Measurements from ENCODE around the gene PCNX2. TPM values are rescaled to one million over a fixed set of nuclear protein-coding genes. Genes with fewer than 3 reads are reported as not detected.

The PCNX2 gene
- total RNA-seq, 1 donor from 2014 or later, result 17.2 TPM

- TF ChIP-seq, protein P1, sequence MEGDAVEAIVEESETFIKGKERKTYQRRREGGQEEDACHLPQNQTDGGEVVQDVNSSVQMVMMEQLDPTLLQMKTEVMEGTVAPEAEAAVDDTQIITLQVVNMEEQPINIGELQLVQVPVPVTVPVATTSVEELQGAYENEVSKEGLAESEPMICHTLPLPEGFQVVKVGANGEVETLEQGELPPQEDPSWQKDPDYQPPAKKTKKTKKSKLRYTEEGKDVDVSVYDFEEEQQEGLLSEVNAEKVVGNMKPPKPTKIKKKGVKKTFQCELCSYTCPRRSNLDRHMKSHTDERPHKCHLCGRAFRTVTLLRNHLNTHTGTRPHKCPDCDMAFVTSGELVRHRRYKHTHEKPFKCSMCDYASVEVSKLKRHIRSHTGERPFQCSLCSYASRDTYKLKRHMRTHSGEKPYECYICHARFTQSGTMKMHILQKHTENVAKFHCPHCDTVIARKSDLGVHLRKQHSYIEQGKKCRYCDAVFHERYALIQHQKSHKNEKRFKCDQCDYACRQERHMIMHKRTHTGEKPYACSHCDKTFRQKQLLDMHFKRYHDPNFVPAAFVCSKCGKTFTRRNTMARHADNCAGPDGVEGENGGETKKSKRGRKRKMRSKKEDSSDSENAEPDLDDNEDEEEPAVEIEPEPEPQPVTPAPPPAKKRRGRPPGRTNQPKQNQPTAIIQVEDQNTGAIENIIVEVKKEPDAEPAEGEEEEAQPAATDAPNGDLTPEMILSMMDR (IDR thresholded peaks at IDR 0.05), result no peak
- Mint-ChIP-seq H3K27ac (ENCODE audit: unreplicated experiment) (no peak overlapping the region), H3K4me1 (ENCODE audit: unreplicated experiment) (peaks cover 1% of the 10 kb centered on the region), H3K36me3 (ENCODE audit: unreplicated experiment) (peaks cover 48% of the 10 kb centered on the region), H3K27me3 (ENCODE audit: unreplicated experiment) (no peaks in the 10 kb centered on the region), H3K9me3 (ENCODE audit: unreplicated experiment) (peaks cover 9% of the 10 kb centered on the region), H3K4me3 (ENCODE audit: unreplicated experiment) (no peak overlapping the region)
- DNase-seq (ENCODE audit: extremely low spot score, unreplicated experiment), result no peak
These were observed 327.1 kb downstream of the PCNX2 start for GRCh38 chr1:232968391-232968790.

GRCh38 chr1:232966663-232967062 is 328.9 kb downstream of the PCNX2 start:
- Mint-ChIP-seq H3K36me3 (ENCODE audit: unreplicated experiment) (peaks cover 33% of the 10 kb centered on the region), H3K4me3 (ENCODE audit: unreplicated experiment) (no peak overlapping the region), H3K9me3 (ENCODE audit: unreplicated experiment) (no peaks in the 10 kb centered on the region), H3K4me1 (ENCODE audit: unreplicated experiment) (peaks cover 14% of the 10 kb centered on the region), H3K27ac (ENCODE audit: unreplicated experiment) (no peak overlapping the region), H3K27me3 (ENCODE audit: unreplicated experiment) (no peaks in the 10 kb centered on the region)
- DNase-seq (ENCODE audit: extremely low spot score, unreplicated experiment), result no peak
- TF ChIP-seq, protein P1 (IDR thresholded peaks at IDR 0.05), result no peak

DNA sequence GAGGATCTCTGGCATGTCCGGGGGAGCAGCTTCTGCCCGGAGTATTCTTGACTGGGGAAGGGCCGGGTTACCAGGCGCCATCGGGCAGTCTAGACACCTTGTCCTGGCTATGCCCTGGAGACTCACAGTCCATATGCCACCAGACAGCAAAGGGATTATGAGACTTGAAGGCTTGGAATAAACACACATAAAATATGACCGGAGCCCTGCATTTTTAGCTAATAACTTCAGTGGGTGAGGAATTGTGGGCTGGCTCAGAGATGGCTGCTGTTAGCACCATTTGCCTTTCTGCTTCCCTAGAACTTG is 329.7 kb downstream of the PCNX2 start:
- Mint-ChIP-seq H3K9me3 (ENCODE audit: unreplicated experiment) (no peaks in the 10 kb centered on the region), H3K27ac (ENCODE audit: unreplicated experiment) (no peak overlapping the region), H3K36me3 (ENCODE audit: unreplicated experiment) (peaks cover 25% of the 10 kb centered on the region), H3K27me3 (ENCODE audit: unreplicated experiment) (no peaks in the 10 kb centered on the region), H3K4me1 (ENCODE audit: unreplicated experiment) (peaks cover 14% of the 10 kb centered on the region), H3K4me3 (ENCODE audit: unreplicated experiment) (no peak overlapping the region)
- TF ChIP-seq, protein P1 (IDR thresholded peaks at IDR 0.05), result no peak
- DNase-seq (ENCODE audit: extremely low spot score, unreplicated experiment), result no peak

- Mint-ChIP-seq H3K4me3 (ENCODE audit: unreplicated experiment) (no peak overlapping the region), H3K4me1 (ENCODE audit: unreplicated experiment) (peaks cover 14% of the 10 kb centered on the region), H3K9me3 (ENCODE audit: unreplicated experiment) (no peaks in the 10 kb centered on the region), H3K27ac (ENCODE audit: unreplicated experiment) (no peak overlapping the region), H3K36me3 (ENCODE audit: unreplicated experiment) (peaks cover 23% of the 10 kb centered on the region), H3K27me3 (ENCODE audit: unreplicated experiment) (no peaks in the 10 kb centered on the region)
- TF ChIP-seq, protein P1 (IDR thresholded peaks at IDR 0.05), result no peak
- DNase-seq (ENCODE audit: extremely low spot score, unreplicated experiment), result no peak
These were observed 330.2 kb downstream of the PCNX2 start for GRCh38 chr1:232965124-232965911.

DNA sequence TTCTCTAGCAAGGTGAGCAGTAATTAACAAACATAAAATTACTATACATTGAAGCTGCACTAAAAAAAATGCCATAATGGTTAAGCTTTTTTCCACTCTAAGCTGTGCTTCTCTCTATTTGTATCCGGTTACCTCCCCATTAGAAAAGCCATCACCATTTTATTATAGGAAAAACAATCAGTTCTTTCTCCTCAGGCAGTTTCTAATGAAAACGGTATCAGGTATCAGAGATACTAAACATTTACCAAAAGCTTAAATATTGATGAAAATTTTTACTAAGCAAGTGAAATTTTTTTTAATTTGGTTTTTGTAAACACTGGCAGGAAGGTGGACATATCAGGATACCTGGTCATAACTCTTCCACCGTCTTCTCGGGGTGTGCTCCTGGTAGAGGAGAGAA is 330.9 kb downstream of the PCNX2 start:
- no peak for DNase-seq (ENCODE audit: extremely low spot score, unreplicated experiment)
- H3K9me3 Mint-ChIP-seq (ENCODE audit: unreplicated experiment), result no peaks in the 10 kb centered on the region
- no peak overlapping the region for H3K4me3 Mint-ChIP-seq (ENCODE audit: unreplicated experiment)
- no peak overlapping the region for H3K27ac Mint-ChIP-seq (ENCODE audit: unreplicated experiment)
- no peaks in the 10 kb centered on the region for H3K27me3 Mint-ChIP-seq (ENCODE audit: unreplicated experiment)
- peaks cover 20% of the 10 kb centered on the region for H3K36me3 Mint-ChIP-seq (ENCODE audit: unreplicated experiment)
- H3K4me1 Mint-ChIP-seq (ENCODE audit: unreplicated experiment), result peaks cover 14% of the 10 kb centered on the region
- TF ChIP-seq, protein P1 (IDR thresholded peaks at IDR 0.05), result no peak
